ENCODE measurements around the gene PDE4B. TPM values are rescaled to one million over a fixed set of nuclear protein-coding genes. Genes with fewer than 3 reads are reported as not detected.

PDE4B gene
- total RNA-seq, result 104 TPM

GRCh38 chr1:65792669-65793358 is at the start of gene PDE4B:
TSS of gene PDE4B (plus strand) at chr1:65792895.

Small RNA genes within 50 kb of the gene (small RNA-seq; reads per million reads assigned to genes)
- gene RN7SL854P (ENCODE audit: low replicate concordance) (not detected), gene RNU4-88P (ENCODE audit: low replicate concordance) (not detected)

Data from parietal lobe (tissue), 2 donors.